H1 (cell line): ENCODE data around the gene INSYN1. TPM values are rescaled to one million over a fixed set of nuclear protein-coding genes. Genes with fewer than 3 reads are reported as not detected.

Experiments
- polyA plus RNA-seq, 7 experiments: library from polyadenylated mRNA; depleted of rRNA in 3 of 7; stranded (reverse) in 5 of 7; unstranded in 2 of 7; fragments of >200 nt in 5 of 7; fragments of 200-250 nt in 2 of 7; gene quantifications; 1 replicate in 5 of 7; 2 replicates in 1 of 7; 4 replicates in 1 of 7; pipeline versions ENCODE4 v1.2.1 to v1.2.3, GENCODE V29; 2011 to 2013; ENCODE audit warnings: missing spikeins in 2 of 7, mixed read lengths in 2 of 7
- total RNA-seq: library from RNA; stranded (reverse); fragmentation: NEBNext Ultra II Directional; extraction: Animal tissue kit (Norgen Biotek cat#: 25700); gene quantifications from 2 replicates; pipeline ENCODE4 v1.2.1, GENCODE V29; 2021
- TF ChIP-seq, protein P1 (sequence below): fragments of 300-600 bp; sonication (generic); IDR thresholded peaks from 2 replicates; pipeline ENCODE4 v1.7.1; 2012; ENCODE audit warnings: low read length, moderate library complexity, mild to moderate bottlenecking, inconsistent platforms; ENCODE audit not compliant: insufficient replicate concordance

Gene INSYN1
- total and polyA plus RNA-seq, 2 of the 8 experiments (the other 6 are each of a cell fraction or from before 2014, with no cell fraction given), result 7.2 to 10.2 TPM

- TF ChIP-seq, protein P1, sequence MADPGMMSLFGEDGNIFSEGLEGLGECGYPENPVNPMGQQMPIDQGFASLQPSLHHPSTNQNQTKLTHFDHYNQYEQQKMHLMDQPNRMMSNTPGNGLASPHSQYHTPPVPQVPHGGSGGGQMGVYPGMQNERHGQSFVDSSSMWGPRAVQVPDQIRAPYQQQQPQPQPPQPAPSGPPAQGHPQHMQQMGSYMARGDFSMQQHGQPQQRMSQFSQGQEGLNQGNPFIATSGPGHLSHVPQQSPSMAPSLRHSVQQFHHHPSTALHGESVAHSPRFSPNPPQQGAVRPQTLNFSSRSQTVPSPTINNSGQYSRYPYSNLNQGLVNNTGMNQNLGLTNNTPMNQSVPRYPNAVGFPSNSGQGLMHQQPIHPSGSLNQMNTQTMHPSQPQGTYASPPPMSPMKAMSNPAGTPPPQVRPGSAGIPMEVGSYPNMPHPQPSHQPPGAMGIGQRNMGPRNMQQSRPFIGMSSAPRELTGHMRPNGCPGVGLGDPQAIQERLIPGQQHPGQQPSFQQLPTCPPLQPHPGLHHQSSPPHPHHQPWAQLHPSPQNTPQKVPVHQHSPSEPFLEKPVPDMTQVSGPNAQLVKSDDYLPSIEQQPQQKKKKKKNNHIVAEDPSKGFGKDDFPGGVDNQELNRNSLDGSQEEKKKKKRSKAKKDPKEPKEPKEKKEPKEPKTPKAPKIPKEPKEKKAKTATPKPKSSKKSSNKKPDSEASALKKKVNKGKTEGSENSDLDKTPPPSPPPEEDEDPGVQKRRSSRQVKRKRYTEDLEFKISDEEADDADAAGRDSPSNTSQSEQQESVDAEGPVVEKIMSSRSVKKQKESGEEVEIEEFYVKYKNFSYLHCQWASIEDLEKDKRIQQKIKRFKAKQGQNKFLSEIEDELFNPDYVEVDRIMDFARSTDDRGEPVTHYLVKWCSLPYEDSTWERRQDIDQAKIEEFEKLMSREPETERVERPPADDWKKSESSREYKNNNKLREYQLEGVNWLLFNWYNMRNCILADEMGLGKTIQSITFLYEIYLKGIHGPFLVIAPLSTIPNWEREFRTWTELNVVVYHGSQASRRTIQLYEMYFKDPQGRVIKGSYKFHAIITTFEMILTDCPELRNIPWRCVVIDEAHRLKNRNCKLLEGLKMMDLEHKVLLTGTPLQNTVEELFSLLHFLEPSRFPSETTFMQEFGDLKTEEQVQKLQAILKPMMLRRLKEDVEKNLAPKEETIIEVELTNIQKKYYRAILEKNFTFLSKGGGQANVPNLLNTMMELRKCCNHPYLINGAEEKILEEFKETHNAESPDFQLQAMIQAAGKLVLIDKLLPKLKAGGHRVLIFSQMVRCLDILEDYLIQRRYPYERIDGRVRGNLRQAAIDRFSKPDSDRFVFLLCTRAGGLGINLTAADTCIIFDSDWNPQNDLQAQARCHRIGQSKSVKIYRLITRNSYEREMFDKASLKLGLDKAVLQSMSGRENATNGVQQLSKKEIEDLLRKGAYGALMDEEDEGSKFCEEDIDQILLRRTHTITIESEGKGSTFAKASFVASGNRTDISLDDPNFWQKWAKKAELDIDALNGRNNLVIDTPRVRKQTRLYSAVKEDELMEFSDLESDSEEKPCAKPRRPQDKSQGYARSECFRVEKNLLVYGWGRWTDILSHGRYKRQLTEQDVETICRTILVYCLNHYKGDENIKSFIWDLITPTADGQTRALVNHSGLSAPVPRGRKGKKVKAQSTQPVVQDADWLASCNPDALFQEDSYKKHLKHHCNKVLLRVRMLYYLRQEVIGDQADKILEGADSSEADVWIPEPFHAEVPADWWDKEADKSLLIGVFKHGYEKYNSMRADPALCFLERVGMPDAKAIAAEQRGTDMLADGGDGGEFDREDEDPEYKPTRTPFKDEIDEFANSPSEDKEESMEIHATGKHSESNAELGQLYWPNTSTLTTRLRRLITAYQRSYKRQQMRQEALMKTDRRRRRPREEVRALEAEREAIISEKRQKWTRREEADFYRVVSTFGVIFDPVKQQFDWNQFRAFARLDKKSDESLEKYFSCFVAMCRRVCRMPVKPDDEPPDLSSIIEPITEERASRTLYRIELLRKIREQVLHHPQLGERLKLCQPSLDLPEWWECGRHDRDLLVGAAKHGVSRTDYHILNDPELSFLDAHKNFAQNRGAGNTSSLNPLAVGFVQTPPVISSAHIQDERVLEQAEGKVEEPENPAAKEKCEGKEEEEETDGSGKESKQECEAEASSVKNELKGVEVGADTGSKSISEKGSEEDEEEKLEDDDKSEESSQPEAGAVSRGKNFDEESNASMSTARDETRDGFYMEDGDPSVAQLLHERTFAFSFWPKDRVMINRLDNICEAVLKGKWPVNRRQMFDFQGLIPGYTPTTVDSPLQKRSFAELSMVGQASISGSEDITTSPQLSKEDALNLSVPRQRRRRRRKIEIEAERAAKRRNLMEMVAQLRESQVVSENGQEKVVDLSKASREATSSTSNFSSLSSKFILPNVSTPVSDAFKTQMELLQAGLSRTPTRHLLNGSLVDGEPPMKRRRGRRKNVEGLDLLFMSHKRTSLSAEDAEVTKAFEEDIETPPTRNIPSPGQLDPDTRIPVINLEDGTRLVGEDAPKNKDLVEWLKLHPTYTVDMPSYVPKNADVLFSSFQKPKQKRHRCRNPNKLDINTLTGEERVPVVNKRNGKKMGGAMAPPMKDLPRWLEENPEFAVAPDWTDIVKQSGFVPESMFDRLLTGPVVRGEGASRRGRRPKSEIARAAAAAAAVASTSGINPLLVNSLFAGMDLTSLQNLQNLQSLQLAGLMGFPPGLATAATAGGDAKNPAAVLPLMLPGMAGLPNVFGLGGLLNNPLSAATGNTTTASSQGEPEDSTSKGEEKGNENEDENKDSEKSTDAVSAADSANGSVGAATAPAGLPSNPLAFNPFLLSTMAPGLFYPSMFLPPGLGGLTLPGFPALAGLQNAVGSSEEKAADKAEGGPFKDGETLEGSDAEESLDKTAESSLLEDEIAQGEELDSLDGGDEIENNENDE, result no peak
Measured at GRCh38 chr15:73727330-73727976, 25.7 kb downstream of the INSYN1 start (continued).
